Activated effector memory CD4-positive, alpha-beta T cell treated with Interleukin-2 at 50 U/mL for 16 hours (primary cell): Measurements from ENCODE around the gene VIPR1.
A peak's percentile ranks its signal among the peaks of the same experiment; 100 is the strongest.

Experiments
- DNase-seq: peaks from one replicate; pipeline ENCODE4 v3.0.0-alpha.2; 2020

VIPR1 gene

GRCh38 chr3:42581709-42582473, 79.4 kb downstream of the VIPR1 start, which contains the start of gene SEC22C:
Gene SEC22C, minus strand, starts transcription at chr3:42581967. Its CDS starts 12,921 bp downstream, at chr3:42569046.
- peak; percentile 92 for DNase-seq

GRCh38 chr3:42582474-42583070, 80.1 kb downstream of the VIPR1 start:
- DNase-seq, result no peak
